SU-DHL-6 (cell line): ENCODE data around the gene COQ8B.

Experiments used
- H2AFZ ChIP-seq: fragments of 200-600 bp; sonication (generic); 2 replicates; pipeline ENCODE4 v1.6.1; 2014; ENCODE audit warnings: low read depth, mild to moderate bottlenecking, moderate library complexity, mixed read lengths, antibody characterized with exemption, low read length; ENCODE audit not compliant: severe bottlenecking
- H3F3A ChIP-seq: fragments of 200-600 bp; shearing (Covaris generic); 2 replicates; pipeline ENCODE4 v1.6.0; 2016; ENCODE audit warnings: antibody characterized with exemption, mild to moderate bottlenecking; ENCODE audit not compliant: insufficient read depth
- H3K27ac ChIP-seq: fragments of 200-600 bp; sonication (generic); 2 replicates; pipeline ENCODE4 v1.5.1; 2016; ENCODE audit warnings: low read depth, mild to moderate bottlenecking, low read length, moderate library complexity, mixed read lengths
- H3K27me3 ChIP-seq: fragments of 200-600 bp; sonication (generic), shearing (Covaris generic); 2 replicates; pipeline ENCODE4 v1.6.0; 2014; ENCODE audit warnings: mild to moderate bottlenecking, low read length
- H3K36me3 ChIP-seq: fragments of 200-600 bp; sonication (generic); 2 replicates; pipeline ENCODE4 v1.6.1; 2014; ENCODE audit warnings: mild to moderate bottlenecking, low read length, mixed read lengths
- H3K4me2 ChIP-seq: fragments of 300-600, 200-600 bp; shearing (Covaris generic), sonication (generic); 2 replicates; pipeline ENCODE4 v1.6.0; 2014; ENCODE audit warnings: low read length, low read depth, mild to moderate bottlenecking; ENCODE audit not compliant: poor library complexity, severe bottlenecking
- H3K4me3 ChIP-seq: fragments of 200-600 bp; sonication (generic); 2 replicates; pipeline ENCODE4 v1.5.1; 2014; ENCODE audit warnings: antibody characterized with exemption, low read length, mild to moderate bottlenecking, mixed read lengths; ENCODE audit not compliant: insufficient read depth, poor library complexity, severe bottlenecking
- H3K79me2 ChIP-seq: fragments of 200-600 bp; sonication (generic); 2 replicates; pipeline ENCODE4 v1.6.1; 2014; ENCODE audit warnings: mild to moderate bottlenecking, low read length, moderate library complexity; ENCODE audit not compliant: insufficient read depth
- H3K9ac ChIP-seq: fragments of 200-600 bp; sonication (generic); 2 replicates; pipeline ENCODE4 v1.7.0; 2014; ENCODE audit warnings: mild to moderate bottlenecking, low read length
- H3K9me2 ChIP-seq: fragments of 200-600 bp; sonication (generic); replicated peaks from 2 replicates; pipeline ENCODE4 v1.6.1; 2014; ENCODE audit warnings: low read length; ENCODE audit not compliant: insufficient read depth
- H3K9me3 ChIP-seq: fragments of 200-600 bp; sonication (generic); 2 replicates; pipeline ENCODE4 v1.6.1; 2014; ENCODE audit warnings: low read length, mixed read lengths; ENCODE audit not compliant: insufficient read depth
- H4K20me1 ChIP-seq: fragments of 200-600 bp; sonication (generic); 2 replicates; pipeline ENCODE4 v1.6.1; 2014; ENCODE audit warnings: low read depth, mild to moderate bottlenecking, antibody characterized with exemption, low read length, moderate library complexity, mixed read lengths
- CTCF ChIP-seq: fragments of 200-600 bp; sonication (generic); IDR thresholded peaks from one replicate; pipeline ENCODE4 v1.5.1; 2017; ENCODE audit warnings: antibody characterized with exemption, mild to moderate bottlenecking, low read length, moderate library complexity; ENCODE audit not compliant: insufficient read depth, poor library complexity, severe bottlenecking
- EZH2phosphoT487 ChIP-seq: fragments of 200-600 bp; sonication (generic), shearing (Covaris generic); conservative IDR thresholded peaks from 2 replicates; pipeline ENCODE4 v1.6.1; 2018; ENCODE audit warnings: mild to moderate bottlenecking, antibody characterized with exemption, low read length, moderate library complexity, mixed read lengths

COQ8B gene

GRCh38 chr19:40688987-40689338, 27.7 kb downstream of the COQ8B start:
- H3K9me3 ChIP-seq = no peaks in the 10 kb centered on the region
- TF ChIP-seq EZH2phosphoT487 (no peak), CTCF (no peak)
- no peaks in the 10 kb centered on the region for H3K79me2 ChIP-seq
- no peak overlapping the region for H3K4me3 ChIP-seq
- no peak overlapping the region for H3K4me2 ChIP-seq
- no peaks in the 10 kb centered on the region for H4K20me1 ChIP-seq
- no peaks in the 10 kb centered on the region for H3K27me3 ChIP-seq
- no peak overlapping the region for H3K27ac ChIP-seq
- H3K9ac ChIP-seq = no peak overlapping the region
- no peaks in the 10 kb centered on the region for H3K9me2 ChIP-seq
- H2AFZ ChIP-seq = no peak overlapping the region
- H3K36me3 ChIP-seq = no peaks in the 10 kb centered on the region
- no peaks in the 10 kb centered on the region for H3F3A ChIP-seq

- no peaks in the 10 kb centered on the region for H3K36me3 ChIP-seq
- H3K9me2 ChIP-seq = no peaks in the 10 kb centered on the region
- H3K79me2 ChIP-seq = no peaks in the 10 kb centered on the region
- no peak overlapping the region for H2AFZ ChIP-seq
- H3K9me3 ChIP-seq = no peaks in the 10 kb centered on the region
- H4K20me1 ChIP-seq = no peaks in the 10 kb centered on the region
- H3K4me3 ChIP-seq = no peak overlapping the region
- H3F3A ChIP-seq = no peaks in the 10 kb centered on the region
- TF ChIP-seq CTCF (no peak), EZH2phosphoT487 (no peak)
- no peak overlapping the region for H3K4me2 ChIP-seq
- no peaks in the 10 kb centered on the region for H3K27me3 ChIP-seq
- no peak overlapping the region for H3K27ac ChIP-seq
- no peak overlapping the region for H3K9ac ChIP-seq
Observed at GRCh38 chr19:40688309-40688708, 28.4 kb downstream of the COQ8B start.

- Histone ChIP-seq H3K27ac (no peak overlapping the region), H3K4me2 (no peak overlapping the region), H3F3A (no peaks in the 10 kb centered on the region)
Observed at GRCh38 chr19:40687525-40688016, 29.1 kb downstream of the COQ8B start.

More at GRCh38 chr19:40687525-40688016, 29.1 kb downstream of the COQ8B start:
- Histone ChIP-seq H4K20me1 (no peaks in the 10 kb centered on the region), H3K79me2 (no peaks in the 10 kb centered on the region), H3K9me2 (no peaks in the 10 kb centered on the region), H2AFZ (no peak overlapping the region), H3K9me3 (no peaks in the 10 kb centered on the region), H3K27me3 (no peaks in the 10 kb centered on the region), H3K9ac (no peak overlapping the region), H3K4me3 (no peak overlapping the region), H3K36me3 (no peaks in the 10 kb centered on the region)
- TF ChIP-seq CTCF = no peak
- no peak for TF ChIP-seq EZH2phosphoT487
